NCI-H69 (cell line): ENCODE data around the gene RAP2A.
A peak's percentile ranks its signal among the peaks of the same experiment; 100 is the strongest.

Experiments used
- DNase-seq: peaks from one replicate; lab custom pipeline; 2025; lab: John Stamatoyannopoulos, UW

The RAP2A gene

GRCh38 chr13:97433727-97434396, at the start of gene RAP2A:
Gene RAP2A (plus strand): TSS chr13:97434169. CDS start chr13:97434471, 302 bp downstream.
- peak; percentile 97 for DNase-seq

GRCh38 chr13:97384371-97384770, 49.6 kb upstream of the RAP2A start:
- no peak for DNase-seq

- no peak for DNase-seq
Observed at GRCh38 chr13:97385146-97385545, 48.8 kb upstream of the RAP2A start.

- DNase-seq = no peak
Observed at GRCh38 chr13:97385854-97386253, 48.1 kb upstream of the RAP2A start.

- no peak for DNase-seq
Observed at GRCh38 chr13:97386801-97387484, 47.0 kb upstream of the RAP2A start.

- DNase-seq = no peak
Observed at GRCh38 chr13:97387485-97387839, 46.5 kb upstream of the RAP2A start.

- no peak for DNase-seq
Observed at GRCh38 chr13:97387890-97388289, 46.1 kb upstream of the RAP2A start.

GRCh38 chr13:97388373-97388772, 45.6 kb upstream of the RAP2A start:
- DNase-seq = peak; percentile 53

- no peak for DNase-seq
Observed at GRCh38 chr13:97390941-97391600, 42.9 kb upstream of the RAP2A start.

- no peak for DNase-seq
Observed at GRCh38 chr13:97392020-97392419, 41.9 kb upstream of the RAP2A start.

GRCh38 chr13:97394542-97394941, 39.4 kb upstream of the RAP2A start:
- no peak for DNase-seq

- no peak for DNase-seq
Observed at GRCh38 chr13:97395447-97396136, 38.4 kb upstream of the RAP2A start.

GRCh38 chr13:97397267-97397666, 36.7 kb upstream of the RAP2A start:
- no peak for DNase-seq

- no peak for DNase-seq
Observed at GRCh38 chr13:97401421-97401820, 32.5 kb upstream of the RAP2A start.

GRCh38 chr13:97403893-97404750, 29.8 kb upstream of the RAP2A start:
- no peak for DNase-seq

- DNase-seq = no peak
Observed at GRCh38 chr13:97407540-97407939, 26.4 kb upstream of the RAP2A start.

- DNase-seq = no peak
Observed at GRCh38 chr13:97408938-97409337, 25.0 kb upstream of the RAP2A start.

- DNase-seq = no peak
Observed at GRCh38 chr13:97411984-97412383, 22.0 kb upstream of the RAP2A start.

GRCh38 chr13:97413694-97414093, 20.3 kb upstream of the RAP2A start:
- no peak for DNase-seq

GRCh38 chr13:97414392-97414791, 19.6 kb upstream of the RAP2A start:
- DNase-seq = no peak

GRCh38 chr13:97417698-97418097, 16.3 kb upstream of the RAP2A start:
- DNase-seq = peak; percentile 37
